Measurements from ENCODE around the gene CYFIP2. TPM values are rescaled to one million over a fixed set of nuclear protein-coding genes. Genes with fewer than 3 reads are reported as not detected.

CYFIP2 gene
- total and polyA plus RNA-seq, 2 of the 13 experiments (the other 11 are each of a cell fraction or from before 2014, with no cell fraction given): 22.6 to 30.3 TPM

DNA sequence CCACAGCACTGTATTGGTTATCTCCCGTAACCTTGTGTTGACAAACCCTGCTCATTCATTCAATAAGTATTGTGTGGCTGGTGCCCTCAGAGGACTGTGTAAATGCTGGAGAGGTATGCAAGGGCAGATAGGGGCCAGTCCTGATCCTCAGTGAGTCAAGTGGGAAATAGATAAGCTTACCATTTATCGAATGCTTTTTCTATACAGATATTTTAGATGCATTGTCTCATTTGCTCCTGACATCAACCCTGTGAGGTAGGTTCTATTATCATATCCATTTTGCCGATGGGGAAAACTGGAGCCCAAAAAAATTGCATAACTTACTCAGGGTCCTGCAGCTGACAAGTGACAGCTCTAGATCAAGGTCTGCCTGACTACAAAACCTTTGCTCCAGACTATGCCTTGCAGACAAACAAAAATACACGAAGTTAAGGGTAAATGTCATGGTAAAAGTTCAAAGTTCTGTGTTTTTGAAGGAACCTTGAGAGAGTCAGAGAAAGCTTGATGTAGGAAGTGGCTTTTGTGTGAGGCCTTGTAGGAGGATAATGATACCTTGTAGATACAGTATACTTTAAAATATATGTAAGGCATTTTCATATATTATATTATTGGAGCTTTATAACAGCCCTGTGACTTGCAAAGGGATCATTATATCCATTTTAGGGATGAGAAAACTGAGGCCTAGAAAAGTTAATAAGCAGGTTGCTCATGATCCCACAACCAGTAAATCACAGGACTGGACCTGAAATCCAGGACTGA, 22.7 kb downstream of the CYFIP2 start (continued):
- TF ChIP-seq TBL1XR1 (IDR thresholded peaks at IDR 0.05; ENCODE audit: borderline replicate concordance, low read length, partially characterized antibody) (peak; percentile 71), SIN3B (IDR thresholded peaks at IDR 0.05; ENCODE audit: low read length) (no peak), KDM5A (IDR thresholded peaks at IDR 0.05; ENCODE audit: borderline replicate concordance, low read length) (no peak), ZNF768 (CRISPR knock-in tag; IDR thresholded peaks at IDR 0.05) (no peak), ZNF468 (CRISPR knock-in tag; IDR thresholded peaks at IDR 0.05) (no peak), SALL2 (CRISPR knock-in tag; IDR thresholded peaks at IDR 0.05) (no peak), MEIS2 (CRISPR knock-in tag; IDR thresholded peaks at IDR 0.05) (peak; percentile 87; the same call in 1 of the 2 replicates), ZBTB38 (CRISPR knock-in tag; IDR thresholded peaks at IDR 0.05) (no peak), ZSCAN22 (CRISPR knock-in tag; IDR thresholded peaks at IDR 0.05) (no peak), ZKSCAN1 (IDR thresholded peaks at IDR 0.05; ENCODE audit: low read length) (no peak), ELF4 (CRISPR knock-in tag; IDR thresholded peaks at IDR 0.05; ENCODE audit: borderline replicate concordance) (no peak), FOSL1 (CRISPR knock-in tag; IDR thresholded peaks at IDR 0.05; ENCODE audit: borderline replicate concordance) (no peak), KLF12 (CRISPR knock-in tag; IDR thresholded peaks at IDR 0.05; ENCODE audit: borderline replicate concordance) (no peak), SKI (IDR thresholded peaks at IDR 0.05; ENCODE audit: partially characterized antibody) (peak; percentile 80), SP140L (CRISPR knock-in tag; IDR thresholded peaks at IDR 0.05; ENCODE audit: borderline replicate concordance) (no peak), ZNF136 (CRISPR knock-in tag; IDR thresholded peaks at IDR 0.05; ENCODE audit: low read depth) (no peak), SALL1 (CRISPR knock-in tag; IDR thresholded peaks at IDR 0.05) (peak; percentile 53; the same call in 1 of the 2 replicates)
- TF ChIP-seq, protein P1, sequence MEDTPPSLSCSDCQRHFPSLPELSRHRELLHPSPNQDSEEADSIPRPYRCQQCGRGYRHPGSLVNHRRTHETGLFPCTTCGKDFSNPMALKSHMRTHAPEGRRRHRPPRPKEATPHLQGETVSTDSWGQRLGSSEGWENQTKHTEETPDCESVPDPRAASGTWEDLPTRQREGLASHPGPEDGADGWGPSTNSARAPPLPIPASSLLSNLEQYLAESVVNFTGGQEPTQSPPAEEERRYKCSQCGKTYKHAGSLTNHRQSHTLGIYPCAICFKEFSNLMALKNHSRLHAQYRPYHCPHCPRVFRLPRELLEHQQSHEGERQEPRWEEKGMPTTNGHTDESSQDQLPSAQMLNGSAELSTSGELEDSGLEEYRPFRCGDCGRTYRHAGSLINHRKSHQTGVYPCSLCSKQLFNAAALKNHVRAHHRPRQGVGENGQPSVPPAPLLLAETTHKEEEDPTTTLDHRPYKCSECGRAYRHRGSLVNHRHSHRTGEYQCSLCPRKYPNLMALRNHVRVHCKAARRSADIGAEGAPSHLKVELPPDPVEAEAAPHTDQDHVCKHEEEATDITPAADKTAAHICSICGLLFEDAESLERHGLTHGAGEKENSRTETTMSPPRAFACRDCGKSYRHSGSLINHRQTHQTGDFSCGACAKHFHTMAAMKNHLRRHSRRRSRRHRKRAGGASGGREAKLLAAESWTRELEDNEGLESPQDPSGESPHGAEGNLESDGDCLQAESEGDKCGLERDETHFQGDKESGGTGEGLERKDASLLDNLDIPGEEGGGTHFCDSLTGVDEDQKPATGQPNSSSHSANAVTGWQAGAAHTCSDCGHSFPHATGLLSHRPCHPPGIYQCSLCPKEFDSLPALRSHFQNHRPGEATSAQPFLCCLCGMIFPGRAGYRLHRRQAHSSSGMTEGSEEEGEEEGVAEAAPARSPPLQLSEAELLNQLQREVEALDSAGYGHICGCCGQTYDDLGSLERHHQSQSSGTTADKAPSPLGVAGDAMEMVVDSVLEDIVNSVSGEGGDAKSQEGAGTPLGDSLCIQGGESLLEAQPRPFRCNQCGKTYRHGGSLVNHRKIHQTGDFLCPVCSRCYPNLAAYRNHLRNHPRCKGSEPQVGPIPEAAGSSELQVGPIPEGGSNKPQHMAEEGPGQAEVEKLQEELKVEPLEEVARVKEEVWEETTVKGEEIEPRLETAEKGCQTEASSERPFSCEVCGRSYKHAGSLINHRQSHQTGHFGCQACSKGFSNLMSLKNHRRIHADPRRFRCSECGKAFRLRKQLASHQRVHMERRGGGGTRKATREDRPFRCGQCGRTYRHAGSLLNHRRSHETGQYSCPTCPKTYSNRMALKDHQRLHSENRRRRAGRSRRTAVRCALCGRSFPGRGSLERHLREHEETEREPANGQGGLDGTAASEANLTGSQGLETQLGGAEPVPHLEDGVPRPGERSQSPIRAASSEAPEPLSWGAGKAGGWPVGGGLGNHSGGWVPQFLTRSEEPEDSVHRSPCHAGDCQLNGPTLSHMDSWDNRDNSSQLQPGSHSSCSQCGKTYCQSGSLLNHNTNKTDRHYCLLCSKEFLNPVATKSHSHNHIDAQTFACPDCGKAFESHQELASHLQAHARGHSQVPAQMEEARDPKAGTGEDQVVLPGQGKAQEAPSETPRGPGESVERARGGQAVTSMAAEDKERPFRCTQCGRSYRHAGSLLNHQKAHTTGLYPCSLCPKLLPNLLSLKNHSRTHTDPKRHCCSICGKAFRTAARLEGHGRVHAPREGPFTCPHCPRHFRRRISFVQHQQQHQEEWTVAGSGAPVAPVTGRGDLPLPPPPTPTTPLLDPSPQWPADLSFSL (CRISPR knock-in tag; IDR thresholded peaks at IDR 0.05): no peak
- TF ChIP-seq, protein P2, sequence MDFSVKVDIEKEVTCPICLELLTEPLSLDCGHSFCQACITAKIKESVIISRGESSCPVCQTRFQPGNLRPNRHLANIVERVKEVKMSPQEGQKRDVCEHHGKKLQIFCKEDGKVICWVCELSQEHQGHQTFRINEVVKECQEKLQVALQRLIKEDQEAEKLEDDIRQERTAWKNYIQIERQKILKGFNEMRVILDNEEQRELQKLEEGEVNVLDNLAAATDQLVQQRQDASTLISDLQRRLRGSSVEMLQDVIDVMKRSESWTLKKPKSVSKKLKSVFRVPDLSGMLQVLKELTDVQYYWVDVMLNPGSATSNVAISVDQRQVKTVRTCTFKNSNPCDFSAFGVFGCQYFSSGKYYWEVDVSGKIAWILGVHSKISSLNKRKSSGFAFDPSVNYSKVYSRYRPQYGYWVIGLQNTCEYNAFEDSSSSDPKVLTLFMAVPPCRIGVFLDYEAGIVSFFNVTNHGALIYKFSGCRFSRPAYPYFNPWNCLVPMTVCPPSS (IDR thresholded peaks at IDR 0.05): no peak
- TF ChIP-seq, protein P3, sequence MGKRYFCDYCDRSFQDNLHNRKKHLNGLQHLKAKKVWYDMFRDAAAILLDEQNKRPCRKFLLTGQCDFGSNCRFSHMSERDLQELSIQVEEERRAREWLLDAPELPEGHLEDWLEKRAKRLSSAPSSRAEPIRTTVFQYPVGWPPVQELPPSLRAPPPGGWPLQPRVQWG (CRISPR knock-in tag; IDR thresholded peaks at IDR 0.05; ENCODE audit: borderline replicate concordance, low read depth): no peak
- TF ChIP-seq, protein P4, sequence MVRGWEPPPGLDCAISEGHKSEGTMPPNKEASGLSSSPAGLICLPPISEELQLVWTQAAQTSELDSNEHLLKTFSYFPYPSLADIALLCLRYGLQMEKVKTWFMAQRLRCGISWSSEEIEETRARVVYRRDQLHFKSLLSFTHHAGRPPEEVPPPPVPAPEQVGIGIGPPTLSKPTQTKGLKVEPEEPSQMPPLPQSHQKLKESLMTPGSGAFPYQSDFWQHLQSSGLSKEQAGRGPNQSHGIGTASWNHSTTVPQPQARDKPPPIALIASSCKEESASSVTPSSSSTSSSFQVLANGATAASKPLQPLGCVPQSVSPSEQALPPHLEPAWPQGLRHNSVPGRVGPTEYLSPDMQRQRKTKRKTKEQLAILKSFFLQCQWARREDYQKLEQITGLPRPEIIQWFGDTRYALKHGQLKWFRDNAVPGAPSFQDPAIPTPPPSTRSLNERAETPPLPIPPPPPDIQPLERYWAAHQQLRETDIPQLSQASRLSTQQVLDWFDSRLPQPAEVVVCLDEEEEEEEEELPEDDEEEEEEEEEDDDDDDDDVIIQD (CRISPR knock-in tag; IDR thresholded peaks at IDR 0.05; ENCODE audit: low read depth): no peak; the same call in 1 of the 2 replicates
